HepG2 (cell line): ENCODE data around the gene USP2. TPM values are rescaled to one million over a fixed set of nuclear protein-coding genes. Genes with fewer than 3 reads are reported as not detected.
A peak's percentile ranks its signal among the peaks of the same experiment; 100 is the strongest.

ENCODE experiments used
- ATAC-seq: fragments of 200-7000 bp; cut with Tn5 transposase; 3 replicates; pipeline ENCODE4 v1.9.1; 2020; ENCODE audit warnings: mild to moderate bottlenecking, moderate library complexity
- BruUV-seq: library from RNA; stranded (reverse); fragments of 400-500 nt; replicated peaks from 2 replicates; lab custom pipeline; 2021; lab: Mats Ljungman, UMichigan
- CTCF ChIA-PET: fragments of 300-600 bp; formaldehyde crosslinking; extraction: SDS; loops from one replicate; lab custom pipeline; 2021; ENCODE audit warnings: low total read pairs, inconsistent platforms, low intra/inter-chr PET ratio; lab: Yijun Ruan, JAX
- POLR2A ChIA-PET: fragments of 350-600 bp; sonication (Branson Sonifier 250); formaldehyde crosslinking; loops from one replicate; lab custom pipeline; 2020; ENCODE audit warnings: antibody characterized with exemption, inconsistent platforms; lab: Yijun Ruan, JAX
- DNase-seq: peaks from one replicate; pipeline ENCODE4 v3.0.0-alpha.2; 2015; ENCODE audit warnings: low spot score
- FAIRE-seq: peaks from 3 replicates; lab custom pipeline; 2011; peaks lifted over from hg19 to GRCh38; lab: Jason Lieb, UNC
- H2AFZ ChIP-seq: one replicate; pipeline ENCODE4 v1.6.1; 2011; ENCODE audit warnings: low read length, inconsistent platforms
- H3K27ac ChIP-seq: fragments of 300-600 bp; 3 replicates; pipeline ENCODE4 v1.8.0; 2011; ENCODE audit warnings: mixed run types, mild to moderate bottlenecking, mixed read lengths, low read length, inconsistent platforms; ENCODE audit not compliant: insufficient read depth; ENCODE audit errors: extremely low read length
- H3K27me3 ChIP-seq, 2 experiments: fragments of 200-600 bp in 1 of 2; 2 replicates in 1 of 2; 3 replicates in 1 of 2; pipeline versions ENCODE4 v1.6.0 to v1.8.0; 2011; ENCODE audit warnings: low read length in 2 of 2, mild to moderate bottlenecking in 2 of 2, moderate library complexity in 2 of 2, inconsistent platforms in 1 of 2; ENCODE audit not compliant: insufficient read depth in 2 of 2, control insufficient read depth in 1 of 2
- H3K36me3 ChIP-seq, 2 experiments: fragments of 200-600 bp in 1 of 2; replicated peaks in 1 of 2; 2 replicates in 1 of 2; 3 replicates in 1 of 2; pipeline versions ENCODE4 v1.5.1 to v1.8.0; 2011; ENCODE audit warnings: low read length in 2 of 2, inconsistent platforms in 1 of 2; ENCODE audit not compliant: insufficient read depth in 2 of 2, control insufficient read depth in 1 of 2
- H3K4me1 ChIP-seq: 2 replicates; pipeline ENCODE4 v1.5.1; 2012; ENCODE audit warnings: low read length, inconsistent platforms; ENCODE audit not compliant: insufficient read depth
- H3K4me2 ChIP-seq: 2 replicates; pipeline ENCODE4 v1.6.0; 2011; ENCODE audit warnings: low read depth, low read length, inconsistent platforms
- H3K4me3 ChIP-seq, 3 experiments: fragments of 200-600 bp in 1 of 3; sonication (generic), shearing (Covaris generic) in 1 of 3; replicated peaks in 1 of 3; 2 replicates each; pipeline ENCODE4 v1.5.1; 2011 to 2016; ENCODE audit warnings: low read length in 3 of 3, inconsistent platforms in 2 of 3, low read depth in 2 of 3, mild to moderate bottlenecking in 2 of 3, control low read depth in 1 of 3, mixed read lengths in 1 of 3; ENCODE audit not compliant: insufficient read depth in 1 of 3
- H3K79me2 ChIP-seq: one replicate; pipeline ENCODE4 v1.6.1; 2011; ENCODE audit warnings: low read length, inconsistent platforms; ENCODE audit not compliant: insufficient read depth
- H3K9ac ChIP-seq: 2 replicates; pipeline ENCODE4 v1.6.0; 2011; ENCODE audit warnings: mild to moderate bottlenecking, low read depth, low read length, inconsistent platforms; ENCODE audit not compliant: insufficient read depth
- H3K9me3 ChIP-seq: 2 replicates; pipeline ENCODE4 v1.5.1; 2012; ENCODE audit warnings: mild to moderate bottlenecking, low read length
- H4K20me1 ChIP-seq: 2 replicates; pipeline ENCODE4 v1.6.0; 2011; ENCODE audit warnings: inconsistent platforms, mild to moderate bottlenecking, low read length, moderate library complexity; ENCODE audit not compliant: insufficient read depth
- KLF13 ChIP-seq: sonication (generic); formaldehyde crosslinking; IDR thresholded peaks from 2 replicates; pipeline ENCODE4 v1.4.0; 2020; ENCODE audit warnings: mild to moderate bottlenecking, missing genetic modification reagents
- KMT2A ChIP-seq: sonication (generic); formaldehyde crosslinking; IDR thresholded peaks from 2 replicates; pipeline ENCODE4 v1.4.0; 2020; ENCODE audit warnings: missing genetic modification reagents
- MED1 ChIP-seq: sonication (generic); formaldehyde crosslinking; IDR thresholded peaks from 2 replicates; pipeline ENCODE4 v1.4.0; 2020; ENCODE audit warnings: missing genetic modification reagents
- NFE2 ChIP-seq: sonication (generic); formaldehyde crosslinking; IDR thresholded peaks from 2 replicates; pipeline ENCODE4 v1.4.0; 2020; ENCODE audit warnings: missing genetic modification reagents
- SMC3 ChIP-seq: IDR thresholded peaks from 2 replicates; pipeline ENCODE4 v1.6.1; 2011; ENCODE audit warnings: low read length, improper control_type of control experiment
- TCF7L2 ChIP-seq: IDR thresholded peaks from 2 replicates; pipeline ENCODE4 v1.6.1; 2011; ENCODE audit warnings: mild to moderate bottlenecking, low read depth, low read length, moderate library complexity
- ZNF143 ChIP-seq: sonication (generic); formaldehyde crosslinking; IDR thresholded peaks from 2 replicates; pipeline ENCODE4 v1.4.0; 2020; ENCODE audit warnings: missing genetic modification reagents
- ZNF33A ChIP-seq: sonication (generic); formaldehyde crosslinking; IDR thresholded peaks from 2 replicates; pipeline ENCODE4 v1.5.1; 2020; ENCODE audit warnings: missing genetic modification reagents, mild to moderate bottlenecking, moderate library complexity, borderline replicate concordance
- ZNF619 ChIP-seq: sonication (generic); formaldehyde crosslinking; IDR thresholded peaks from 2 replicates; pipeline ENCODE4 v1.4.0; 2020; ENCODE audit warnings: mild to moderate bottlenecking, missing genetic modification reagents
- ZNF629 ChIP-seq: sonication (generic); formaldehyde crosslinking; conservative IDR thresholded peaks from 2 replicates; pipeline ENCODE4 v1.5.0; 2020; ENCODE audit warnings: missing genetic modification reagents
- ZNF709 ChIP-seq: sonication (generic); formaldehyde crosslinking; IDR thresholded peaks from 2 replicates; pipeline ENCODE4 v1.5.0; 2020; ENCODE audit warnings: mild to moderate bottlenecking, missing genetic modification reagents
- WGBS: methylation state at CpG from one replicate; pipeline ENCODE4 v1.1.6; 2017; ENCODE audit warnings: low lambda C conversion rate; 5-methylcytosine and 5-hydroxymethylcytosine counted together
- in situ Hi-C: cut with HindIII; loops from 2 replicates; pipeline ENCODE4 v1.10.0; 2017; ENCODE audit warnings: low pct_unique_long_range_greater_than_20kb; ENCODE audit not compliant: extremely low pct_ligation_motif_present
- intact Hi-C: fragments of 100-400 bp; cut with micrococcal nuclease; formaldehyde crosslinking; loops from one replicate; pipeline ENCODE4 v1.10.0; 2022; ENCODE audit not compliant: unreplicated experiment
- polyA plus RNA-seq, 8 experiments: library from polyadenylated mRNA; depleted of rRNA in 3 of 8; stranded (reverse) in 7 of 8; unstranded in 1 of 8; fragments of >200 nt; fragmentation: Illumina TruSeq in 4 of 8; extraction: Trizol in 4 of 8; gene quantifications; 2 replicates each; pipeline versions ENCODE4 v1.2.1 to v1.2.3, GENCODE V29; 2011 to 2016; ENCODE audit warnings: low read depth in 4 of 8, missing spikeins in 1 of 8, mixed read lengths in 1 of 8; ENCODE audit not compliant: insufficient read depth in 1 of 8
- total RNA-seq, 5 experiments: library from RNA; depleted of rRNA; stranded (reverse); fragments of >200 nt; fragmentation: Illumina TruSeq; extraction: Trizol; gene quantifications; 2 replicates each; pipeline ENCODE4 v1.2.3, GENCODE V29; 2016; ENCODE audit warnings: low read depth in 1 of 5
- TF ChIP-seq, protein P1 (sequence below): IDR thresholded peaks from 2 replicates; pipeline ENCODE4 v1.6.1; 2016; ENCODE audit warnings: low read depth, control low read depth
- TF ChIP-seq, protein P2 (sequence below): sonication (generic); formaldehyde crosslinking; IDR thresholded peaks from 2 replicates; pipeline ENCODE4 v1.5.0; 2020; ENCODE audit warnings: missing genetic modification reagents
- TF ChIP-seq, protein P3 (sequence below): IDR thresholded peaks from 2 replicates; pipeline ENCODE4 v1.6.1; 2016; ENCODE audit warnings: low read depth, missing genetic modification reagents, missing compliant biosample characterization

Gene USP2
- total and polyA plus RNA-seq, 2 of the 13 experiments (the other 11 are each of a cell fraction or from before 2014, with no cell fraction given) = 2.5 to 6.0 TPM

DNA sequence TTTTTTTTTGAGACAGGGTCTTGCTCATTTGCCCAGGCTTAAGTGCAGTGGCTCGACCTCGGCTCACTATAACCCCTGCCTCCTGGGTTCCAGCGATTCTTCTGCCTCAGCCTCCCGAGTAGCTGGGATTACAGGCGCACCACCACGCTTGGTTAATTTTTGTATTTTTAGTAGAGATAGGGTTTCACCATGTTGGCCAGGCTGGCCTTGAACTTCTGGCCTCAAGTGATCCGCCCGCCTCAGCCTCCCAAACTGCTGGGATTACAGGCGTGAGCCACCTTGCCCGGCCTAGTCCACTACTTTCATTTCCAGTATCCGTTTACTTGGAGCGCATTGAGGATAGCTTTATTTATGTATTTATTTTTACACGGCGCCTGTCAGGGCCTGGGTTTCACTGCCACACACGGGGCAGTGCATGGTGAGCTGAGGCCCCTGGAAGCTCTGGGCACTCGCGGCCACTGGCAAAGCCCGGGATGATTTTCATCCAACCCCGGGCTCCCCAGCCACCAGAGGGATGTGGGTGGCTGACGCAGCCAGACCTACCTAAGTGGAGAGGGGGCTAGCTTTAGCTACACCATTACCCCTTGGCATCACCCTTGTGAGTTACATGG, 58.5 kb downstream of the USP2 start (continued):
- no peak for TF ChIP-seq ZNF709 (CRISPR knock-in tag)

DNA sequence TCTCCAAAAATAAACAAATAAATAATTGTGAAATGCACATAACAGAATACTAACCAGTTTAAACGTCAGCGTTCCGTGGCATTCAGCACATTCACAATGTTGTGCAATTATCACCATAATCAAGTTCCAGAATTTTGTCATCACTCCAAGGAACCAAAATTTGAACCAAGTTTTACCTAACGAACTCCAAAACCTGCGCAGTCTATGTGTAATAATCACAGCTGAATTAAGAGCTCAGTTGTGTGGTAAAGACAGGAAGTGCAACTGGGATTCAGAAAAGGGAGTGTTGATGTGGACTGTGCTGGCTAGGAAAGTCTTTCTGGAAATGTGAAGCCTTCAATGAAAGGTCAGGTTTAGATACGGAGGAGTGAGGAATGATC, 59.1 kb downstream of the USP2 start:
- ChIA-PET POLR2A (interaction anchor here (1.3 to 1.9 kb wide), 4 partner anchors 16 to 59 kb away, joined by 3 to 6 read pairs (median 4); partner anchors contain the start of gene USP2), CTCF (interaction anchor here (0.9 kb wide), 1 partner anchor 52 kb away, joined by 5 read pairs; no protein-coding TSS in a partner anchor)
- Histone ChIP-seq H3K79me2 (no peaks in the 10 kb centered on the region), H3K27me3 (no peaks in the 10 kb centered on the region; a peak in 2 of 5 replicates), H3K9me3 (no peaks in the 10 kb centered on the region), H3K9ac (no peak overlapping the region), H3K4me1 (peaks cover 70% of the 10 kb centered on the region), H2AFZ (peak overlapping the region; percentile 52), H3K36me3 (no peaks in the 10 kb centered on the region), H3K4me3 (peak overlapping the region in 1 of 3 experiments; percentile 26; a peak in 2 of 6 replicates), H3K4me2 (peak overlapping the region; percentile 83), H4K20me1 (no peaks in the 10 kb centered on the region), H3K27ac (no peak overlapping the region)
- in situ Hi-C loops (no loop called here), intact Hi-C loops (loop anchor here (10.0 kb wide), 1 partner anchor 118 kb away; the partner anchor contains the start of gene CBL)
- ATAC-seq (no peak), FAIRE-seq (no peak), DNase-seq (no peak)
- no TSS peak for BruUV-seq
- 19% methylated on average over 6 of the region's 6 CpGs for WGBS
- TF ChIP-seq ZNF33A = no peak
- no peak for TF ChIP-seq MED1 (CRISPR knock-in tag)
- TF ChIP-seq, protein P1, sequence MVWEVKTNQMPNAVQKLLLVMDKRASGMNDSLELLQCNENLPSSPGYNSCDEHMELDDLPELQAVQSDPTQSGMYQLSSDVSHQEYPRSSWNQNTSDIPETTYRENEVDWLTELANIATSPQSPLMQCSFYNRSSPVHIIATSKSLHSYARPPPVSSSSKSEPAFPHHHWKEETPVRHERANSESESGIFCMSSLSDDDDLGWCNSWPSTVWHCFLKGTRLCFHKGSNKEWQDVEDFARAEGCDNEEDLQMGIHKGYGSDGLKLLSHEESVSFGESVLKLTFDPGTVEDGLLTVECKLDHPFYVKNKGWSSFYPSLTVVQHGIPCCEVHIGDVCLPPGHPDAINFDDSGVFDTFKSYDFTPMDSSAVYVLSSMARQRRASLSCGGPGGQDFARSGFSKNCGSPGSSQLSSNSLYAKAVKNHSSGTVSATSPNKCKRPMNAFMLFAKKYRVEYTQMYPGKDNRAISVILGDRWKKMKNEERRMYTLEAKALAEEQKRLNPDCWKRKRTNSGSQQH = no peak
- no peak for TF ChIP-seq ZNF619 (CRISPR knock-in tag)
- TF ChIP-seq, protein P2, sequence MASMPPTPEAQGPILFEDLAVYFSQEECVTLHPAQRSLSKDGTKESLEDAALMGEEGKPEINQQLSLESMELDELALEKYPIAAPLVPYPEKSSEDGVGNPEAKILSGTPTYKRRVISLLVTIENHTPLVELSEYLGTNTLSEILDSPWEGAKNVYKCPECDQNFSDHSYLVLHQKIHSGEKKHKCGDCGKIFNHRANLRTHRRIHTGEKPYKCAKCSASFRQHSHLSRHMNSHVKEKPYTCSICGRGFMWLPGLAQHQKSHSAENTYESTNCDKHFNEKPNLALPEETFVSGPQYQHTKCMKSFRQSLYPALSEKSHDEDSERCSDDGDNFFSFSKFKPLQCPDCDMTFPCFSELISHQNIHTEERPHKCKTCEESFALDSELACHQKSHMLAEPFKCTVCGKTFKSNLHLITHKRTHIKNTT (CRISPR knock-in tag) = no peak
- TF ChIP-seq ZNF143 (CRISPR knock-in tag) = no peak
- no peak for TF ChIP-seq ZNF629 (CRISPR knock-in tag)
- TF ChIP-seq KLF13 (CRISPR knock-in tag) = no peak
- TF ChIP-seq, protein P3, sequence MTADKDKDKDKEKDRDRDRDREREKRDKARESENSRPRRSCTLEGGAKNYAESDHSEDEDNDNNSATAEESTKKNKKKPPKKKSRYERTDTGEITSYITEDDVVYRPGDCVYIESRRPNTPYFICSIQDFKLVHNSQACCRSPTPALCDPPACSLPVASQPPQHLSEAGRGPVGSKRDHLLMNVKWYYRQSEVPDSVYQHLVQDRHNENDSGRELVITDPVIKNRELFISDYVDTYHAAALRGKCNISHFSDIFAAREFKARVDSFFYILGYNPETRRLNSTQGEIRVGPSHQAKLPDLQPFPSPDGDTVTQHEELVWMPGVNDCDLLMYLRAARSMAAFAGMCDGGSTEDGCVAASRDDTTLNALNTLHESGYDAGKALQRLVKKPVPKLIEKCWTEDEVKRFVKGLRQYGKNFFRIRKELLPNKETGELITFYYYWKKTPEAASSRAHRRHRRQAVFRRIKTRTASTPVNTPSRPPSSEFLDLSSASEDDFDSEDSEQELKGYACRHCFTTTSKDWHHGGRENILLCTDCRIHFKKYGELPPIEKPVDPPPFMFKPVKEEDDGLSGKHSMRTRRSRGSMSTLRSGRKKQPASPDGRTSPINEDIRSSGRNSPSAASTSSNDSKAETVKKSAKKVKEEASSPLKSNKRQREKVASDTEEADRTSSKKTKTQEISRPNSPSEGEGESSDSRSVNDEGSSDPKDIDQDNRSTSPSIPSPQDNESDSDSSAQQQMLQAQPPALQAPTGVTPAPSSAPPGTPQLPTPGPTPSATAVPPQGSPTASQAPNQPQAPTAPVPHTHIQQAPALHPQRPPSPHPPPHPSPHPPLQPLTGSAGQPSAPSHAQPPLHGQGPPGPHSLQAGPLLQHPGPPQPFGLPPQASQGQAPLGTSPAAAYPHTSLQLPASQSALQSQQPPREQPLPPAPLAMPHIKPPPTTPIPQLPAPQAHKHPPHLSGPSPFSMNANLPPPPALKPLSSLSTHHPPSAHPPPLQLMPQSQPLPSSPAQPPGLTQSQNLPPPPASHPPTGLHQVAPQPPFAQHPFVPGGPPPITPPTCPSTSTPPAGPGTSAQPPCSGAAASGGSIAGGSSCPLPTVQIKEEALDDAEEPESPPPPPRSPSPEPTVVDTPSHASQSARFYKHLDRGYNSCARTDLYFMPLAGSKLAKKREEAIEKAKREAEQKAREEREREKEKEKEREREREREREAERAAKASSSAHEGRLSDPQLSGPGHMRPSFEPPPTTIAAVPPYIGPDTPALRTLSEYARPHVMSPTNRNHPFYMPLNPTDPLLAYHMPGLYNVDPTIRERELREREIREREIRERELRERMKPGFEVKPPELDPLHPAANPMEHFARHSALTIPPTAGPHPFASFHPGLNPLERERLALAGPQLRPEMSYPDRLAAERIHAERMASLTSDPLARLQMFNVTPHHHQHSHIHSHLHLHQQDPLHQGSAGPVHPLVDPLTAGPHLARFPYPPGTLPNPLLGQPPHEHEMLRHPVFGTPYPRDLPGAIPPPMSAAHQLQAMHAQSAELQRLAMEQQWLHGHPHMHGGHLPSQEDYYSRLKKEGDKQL = no peak
- no peak for TF ChIP-seq NFE2 (CRISPR knock-in tag)
- no peak for TF ChIP-seq SMC3
- no peak for TF ChIP-seq TCF7L2
- TF ChIP-seq KMT2A (CRISPR knock-in tag) = no peak
